GM23338 (cell line): Measurements from ENCODE around the gene KCNQ1OT1. TPM values are rescaled to one million over a fixed set of nuclear protein-coding genes. Genes with fewer than 3 reads are reported as not detected.

Experiments
- ATAC-seq: fragments of 200-7000 bp; cut with Tn5 transposase; 3 replicates; pipeline ENCODE4 v1.9.1; 2020
- DNase-seq: peaks from one replicate; pipeline ENCODE4 v3.0.0-alpha.2; 2015; ENCODE audit warnings: low spot score
- H2AFZ ChIP-seq: fragments of 200-600 bp; sonication (generic); 2 replicates; pipeline ENCODE4 v1.8.0; 2016; ENCODE audit warnings: antibody characterized with exemption, mild to moderate bottlenecking, moderate library complexity
- H3F3A ChIP-seq: fragments of 200-600 bp; sonication (generic); replicated peaks from 2 replicates; pipeline ENCODE4 v1.8.0; 2017; ENCODE audit warnings: antibody characterized with exemption, mixed run types, low read depth
- H3K27ac ChIP-seq: fragments of 200-600 bp; sonication (generic); 2 replicates; pipeline ENCODE4 v1.6.1; 2016; ENCODE audit warnings: low read depth
- H3K27me3 ChIP-seq: fragments of 200-600 bp; sonication (generic); 2 replicates; pipeline ENCODE4 v1.8.0; 2016; ENCODE audit warnings: mild to moderate bottlenecking, mixed run types, moderate library complexity; ENCODE audit not compliant: insufficient read depth
- H3K36me3 ChIP-seq: fragments of 200-600 bp; sonication (generic); 2 replicates; pipeline ENCODE4 v1.8.0; 2016; ENCODE audit warnings: mild to moderate bottlenecking; ENCODE audit not compliant: insufficient read depth
- H3K4me1 ChIP-seq: fragments of 200-600 bp; sonication (generic); 2 replicates; pipeline ENCODE4 v1.8.0; 2016; ENCODE audit warnings: mild to moderate bottlenecking, moderate library complexity; ENCODE audit not compliant: insufficient read depth
- H3K4me2 ChIP-seq: fragments of 200-600 bp; sonication (generic); 2 replicates; pipeline ENCODE4 v1.7.1; 2017; ENCODE audit warnings: mixed run types
- H3K4me3 ChIP-seq: fragments of 200-600 bp; sonication (generic); 2 replicates; pipeline ENCODE4 v1.6.1; 2016; ENCODE audit warnings: mixed run types
- H3K79me2 ChIP-seq: fragments of 200-600 bp; sonication (generic); replicated peaks from 2 replicates; pipeline ENCODE4 v1.8.0; 2017; ENCODE audit warnings: mild to moderate bottlenecking; ENCODE audit not compliant: insufficient read depth
- H3K9me2 ChIP-seq: fragments of 200-600 bp; sonication (generic); 2 replicates; pipeline ENCODE4 v1.8.0; 2017; ENCODE audit not compliant: insufficient read depth
- H4K20me1 ChIP-seq: fragments of 200-600 bp; sonication (generic); replicated peaks from 2 replicates; pipeline ENCODE4 v1.8.0; 2017; ENCODE audit warnings: mild to moderate bottlenecking; ENCODE audit not compliant: insufficient read depth
- H3K27ac Mint-ChIP-seq: 2 replicates; pipeline ENCODE4 v1.8.0; 2020; ENCODE audit warnings: inconsistent platforms, mild to moderate bottlenecking, moderate library complexity, mixed read lengths
- H3K27me3 Mint-ChIP-seq: 3 replicates; pipeline ENCODE4 v1.8.0; 2022; ENCODE audit warnings: low read depth, mild to moderate bottlenecking, moderate library complexity, mixed read lengths, inconsistent platforms; ENCODE audit not compliant: insufficient read depth, poor library complexity
- H3K36me3 Mint-ChIP-seq: 3 replicates; pipeline ENCODE4 v1.8.0; 2021; ENCODE audit warnings: low read depth, mild to moderate bottlenecking, inconsistent platforms, moderate library complexity, mixed read lengths
- H3K4me1 Mint-ChIP-seq: 3 replicates; pipeline ENCODE4 v1.8.0; 2020; ENCODE audit warnings: mild to moderate bottlenecking, inconsistent platforms, mixed read lengths
- H3K4me3 Mint-ChIP-seq: 3 replicates; pipeline ENCODE4 v1.8.0; 2021; ENCODE audit warnings: moderate library complexity, mild to moderate bottlenecking, inconsistent platforms, mixed read lengths
- H3K9me3 Mint-ChIP-seq: 3 replicates; pipeline ENCODE4 v1.8.0; 2020; ENCODE audit warnings: moderate library complexity, mild to moderate bottlenecking, inconsistent platforms, mixed read lengths
- EZH2 ChIP-seq: fragments of 200-600 bp; sonication (generic); IDR thresholded peaks from one replicate; pipeline ENCODE4 v1.8.0; 2017; ENCODE audit warnings: antibody characterized with exemption, mild to moderate bottlenecking, low read depth; ENCODE audit not compliant: unreplicated experiment
- JUNB ChIP-seq: IDR thresholded peaks from one replicate; pipeline ENCODE4 v1.6.1; 2016; ENCODE audit warnings: antibody characterized with exemption; ENCODE audit not compliant: unreplicated experiment
- POLR2AphosphoS5 ChIP-seq: IDR thresholded peaks from 2 replicates; pipeline ENCODE4 v1.6.1; 2016; ENCODE audit warnings: antibody characterized with exemption, low read depth
- STAT1 ChIP-seq: IDR thresholded peaks from one replicate; pipeline ENCODE4 v1.6.1; 2016; ENCODE audit warnings: antibody characterized with exemption; ENCODE audit not compliant: unreplicated experiment
- ZNF114 ChIP-seq: fragments of 250-450 bp; sonication (Bioruptor Pico); IDR thresholded peaks from 2 replicates; pipeline ENCODE4 v1.5.0; 2020; ENCODE audit warnings: mild to moderate bottlenecking, moderate library complexity
- polyA plus RNA-seq: library from polyadenylated mRNA; unstranded; fragments of >200 nt; fragmentation: Nextera tagmentation; extraction: Ambion mirVana; gene quantifications from 2 replicates; pipeline ENCODE4 v1.2.1, GENCODE V29; 2016
- total RNA-seq: library from RNA; depleted of rRNA; stranded (reverse); fragments of >200 nt; shearing (Covaris generic); gene quantifications from 2 replicates; pipeline ENCODE4 v1.2.3, GENCODE V29; 2014
- TF ChIP-seq, protein P1 (sequence below), 2 experiments: fragments of 200-600 bp in 1 of 2; sonication (generic) in 1 of 2; conservative IDR thresholded peaks; 2 replicates each; pipeline versions ENCODE4 v1.5.1 to v1.6.1; 2016 to 2017; ENCODE audit warnings: antibody characterized with exemption in 2 of 2, low read depth in 2 of 2, mild to moderate bottlenecking in 2 of 2, moderate library complexity in 1 of 2
- TF ChIP-seq, protein P2 (sequence below): IDR thresholded peaks from one replicate; pipeline ENCODE4 v1.6.1; 2018; ENCODE audit warnings: antibody characterized with exemption; ENCODE audit not compliant: unreplicated experiment

The KCNQ1OT1 gene
- total and polyA plus RNA-seq, 2 experiments from 2014 or later: 1.5 to 4.2 TPM

DNA sequence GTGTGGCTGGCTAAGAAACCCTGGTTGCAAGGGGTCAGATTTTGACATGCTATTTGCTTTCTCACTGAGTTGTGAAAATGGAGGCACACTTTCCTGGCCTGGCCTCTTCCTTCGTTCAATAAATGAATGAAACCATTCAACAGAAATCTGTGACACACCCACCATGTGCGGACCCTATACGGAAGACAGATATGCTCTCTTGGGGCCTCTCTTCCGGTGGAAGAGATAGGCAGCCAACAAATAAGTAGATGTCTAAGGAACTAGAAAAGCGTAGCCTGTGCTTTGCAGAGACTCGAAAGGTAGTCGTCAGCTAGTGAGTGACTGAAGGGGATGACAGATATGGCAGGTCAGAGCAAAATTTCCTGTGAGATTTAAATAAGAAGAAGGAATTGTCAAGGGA is 5.3 kb downstream of the KCNQ1OT1 start:
- Histone ChIP-seq H3K79me2 (peaks cover 87% of the 10 kb centered on the region), H3K36me3 (no peaks in the 10 kb centered on the region), H4K20me1 (peaks cover 10% of the 10 kb centered on the region), H3K27me3 (0 out of 2 replicates have a peak, but pooled peaks cover 4% of the 10 kb centered on the region), H3F3A (peaks cover 13% of the 10 kb centered on the region), H3K27ac (peak overlapping the region; percentile 95), H3K4me2 (peak overlapping the region; percentile 82), H3K9me2 (no peaks in the 10 kb centered on the region), H3K4me3 (peak overlapping the region; percentile 38; the same call in 1 of the 2 replicates), H2AFZ (no peak overlapping the region), H3K4me1 (peaks cover 71% of the 10 kb centered on the region)
- H3K4me1 Mint-ChIP-seq: peaks cover 84% of the 10 kb centered on the region
- ATAC-seq (no peak), DNase-seq (no peak)
- H3K27me3 Mint-ChIP-seq: peaks cover 31% of the 10 kb centered on the region
- TF ChIP-seq POLR2AphosphoS5: no peak
- no peak for TF ChIP-seq STAT1
- peaks cover 41% of the 10 kb centered on the region for H3K36me3 Mint-ChIP-seq
- H3K4me3 Mint-ChIP-seq: peak overlapping the region; percentile 55; the same call in 1 of the 3 replicates
- peaks cover 11% of the 10 kb centered on the region for H3K9me3 Mint-ChIP-seq
- peak overlapping the region; percentile 11 for H3K27ac Mint-ChIP-seq

DNA sequence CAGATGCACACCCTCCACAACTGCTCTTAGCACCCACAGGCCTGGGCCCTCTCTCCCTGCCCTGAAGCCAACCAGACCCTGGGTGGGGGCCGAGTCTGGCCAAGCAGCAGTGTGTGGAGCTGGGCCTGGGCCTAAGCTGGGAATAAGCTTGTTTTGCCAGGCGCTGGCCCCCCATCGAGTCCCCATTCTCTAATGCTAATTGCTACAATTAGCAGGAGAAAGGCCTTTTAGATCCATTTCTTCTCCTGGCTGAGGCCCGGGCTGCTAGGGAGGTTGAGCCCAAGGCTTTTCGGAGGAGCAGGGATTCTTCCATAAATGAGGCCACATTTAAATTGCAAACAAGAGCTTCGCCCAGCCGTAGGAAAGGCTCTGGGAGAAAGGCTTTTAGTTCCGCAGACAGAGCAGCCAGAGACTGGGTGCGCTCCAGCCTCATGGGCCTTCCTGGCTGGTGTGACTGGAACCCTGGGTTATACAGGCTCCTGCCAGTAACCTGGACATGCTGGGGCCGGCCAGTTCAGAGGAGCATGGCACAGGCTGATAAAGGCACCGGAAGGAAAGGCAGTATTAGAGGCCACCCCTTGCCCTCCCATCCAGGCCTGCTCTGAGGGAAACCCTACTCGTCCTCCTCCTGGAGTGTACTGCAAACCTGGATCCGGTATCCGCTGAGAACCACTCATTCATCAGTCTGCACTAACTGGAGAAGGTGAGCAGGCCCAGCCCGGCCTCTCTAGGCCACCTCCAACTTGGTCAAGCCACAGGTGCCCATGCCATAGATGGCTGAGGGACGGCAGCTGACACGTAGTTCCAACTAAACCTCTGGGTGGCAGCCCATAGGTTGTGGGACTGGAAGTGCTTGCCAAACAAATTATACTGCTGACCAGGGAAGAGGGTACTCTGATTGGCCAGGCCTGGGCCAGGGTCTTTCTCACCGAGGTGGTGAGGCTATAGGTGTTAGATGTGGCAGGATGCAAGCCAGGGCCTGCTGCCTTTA is 6.2 kb downstream of the KCNQ1OT1 start:
- Histone ChIP-seq H3K27me3 (no peaks in the 10 kb centered on the region), H3K79me2 (peaks cover 85% of the 10 kb centered on the region), H3F3A (peaks cover 13% of the 10 kb centered on the region), H3K4me1 (peaks cover 78% of the 10 kb centered on the region), H3K4me3 (peak overlapping the region; percentile 38), H3K27ac (peak overlapping the region; percentile 95), H3K36me3 (no peaks in the 10 kb centered on the region), H2AFZ (no peak overlapping the region), H3K9me2 (no peaks in the 10 kb centered on the region), H3K4me2 (peak overlapping the region; percentile 82), H4K20me1 (peaks cover 10% of the 10 kb centered on the region)
- Mint-ChIP-seq H3K27ac (peak overlapping the region; percentile 81), H3K4me3 (peak overlapping the region; percentile 55), H3K4me1 (peaks cover 91% of the 10 kb centered on the region), H3K36me3 (peaks cover 34% of the 10 kb centered on the region), H3K9me3 (peaks cover 5% of the 10 kb centered on the region), H3K27me3 (peaks cover 27% of the 10 kb centered on the region)
- peak; percentile 83 for ATAC-seq
- peak; percentile 98 for DNase-seq
- no peak for TF ChIP-seq STAT1
- no peak for TF ChIP-seq JUNB
- TF ChIP-seq EZH2: no peak
- TF ChIP-seq, protein P1, sequence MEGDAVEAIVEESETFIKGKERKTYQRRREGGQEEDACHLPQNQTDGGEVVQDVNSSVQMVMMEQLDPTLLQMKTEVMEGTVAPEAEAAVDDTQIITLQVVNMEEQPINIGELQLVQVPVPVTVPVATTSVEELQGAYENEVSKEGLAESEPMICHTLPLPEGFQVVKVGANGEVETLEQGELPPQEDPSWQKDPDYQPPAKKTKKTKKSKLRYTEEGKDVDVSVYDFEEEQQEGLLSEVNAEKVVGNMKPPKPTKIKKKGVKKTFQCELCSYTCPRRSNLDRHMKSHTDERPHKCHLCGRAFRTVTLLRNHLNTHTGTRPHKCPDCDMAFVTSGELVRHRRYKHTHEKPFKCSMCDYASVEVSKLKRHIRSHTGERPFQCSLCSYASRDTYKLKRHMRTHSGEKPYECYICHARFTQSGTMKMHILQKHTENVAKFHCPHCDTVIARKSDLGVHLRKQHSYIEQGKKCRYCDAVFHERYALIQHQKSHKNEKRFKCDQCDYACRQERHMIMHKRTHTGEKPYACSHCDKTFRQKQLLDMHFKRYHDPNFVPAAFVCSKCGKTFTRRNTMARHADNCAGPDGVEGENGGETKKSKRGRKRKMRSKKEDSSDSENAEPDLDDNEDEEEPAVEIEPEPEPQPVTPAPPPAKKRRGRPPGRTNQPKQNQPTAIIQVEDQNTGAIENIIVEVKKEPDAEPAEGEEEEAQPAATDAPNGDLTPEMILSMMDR (conservative IDR thresholded peaks at IDR 0.05; ENCODE audit: low read depth in 2 of 2): peak in 1 of 2 experiments; percentile 23; a peak in 3 of 4 replicates
- peak; percentile 51 for TF ChIP-seq POLR2AphosphoS5
- TF ChIP-seq, protein P2, sequence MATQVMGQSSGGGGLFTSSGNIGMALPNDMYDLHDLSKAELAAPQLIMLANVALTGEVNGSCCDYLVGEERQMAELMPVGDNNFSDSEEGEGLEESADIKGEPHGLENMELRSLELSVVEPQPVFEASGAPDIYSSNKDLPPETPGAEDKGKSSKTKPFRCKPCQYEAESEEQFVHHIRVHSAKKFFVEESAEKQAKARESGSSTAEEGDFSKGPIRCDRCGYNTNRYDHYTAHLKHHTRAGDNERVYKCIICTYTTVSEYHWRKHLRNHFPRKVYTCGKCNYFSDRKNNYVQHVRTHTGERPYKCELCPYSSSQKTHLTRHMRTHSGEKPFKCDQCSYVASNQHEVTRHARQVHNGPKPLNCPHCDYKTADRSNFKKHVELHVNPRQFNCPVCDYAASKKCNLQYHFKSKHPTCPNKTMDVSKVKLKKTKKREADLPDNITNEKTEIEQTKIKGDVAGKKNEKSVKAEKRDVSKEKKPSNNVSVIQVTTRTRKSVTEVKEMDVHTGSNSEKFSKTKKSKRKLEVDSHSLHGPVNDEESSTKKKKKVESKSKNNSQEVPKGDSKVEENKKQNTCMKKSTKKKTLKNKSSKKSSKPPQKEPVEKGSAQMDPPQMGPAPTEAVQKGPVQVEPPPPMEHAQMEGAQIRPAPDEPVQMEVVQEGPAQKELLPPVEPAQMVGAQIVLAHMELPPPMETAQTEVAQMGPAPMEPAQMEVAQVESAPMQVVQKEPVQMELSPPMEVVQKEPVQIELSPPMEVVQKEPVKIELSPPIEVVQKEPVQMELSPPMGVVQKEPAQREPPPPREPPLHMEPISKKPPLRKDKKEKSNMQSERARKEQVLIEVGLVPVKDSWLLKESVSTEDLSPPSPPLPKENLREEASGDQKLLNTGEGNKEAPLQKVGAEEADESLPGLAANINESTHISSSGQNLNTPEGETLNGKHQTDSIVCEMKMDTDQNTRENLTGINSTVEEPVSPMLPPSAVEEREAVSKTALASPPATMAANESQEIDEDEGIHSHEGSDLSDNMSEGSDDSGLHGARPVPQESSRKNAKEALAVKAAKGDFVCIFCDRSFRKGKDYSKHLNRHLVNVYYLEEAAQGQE: no peak
- TF ChIP-seq ZNF114 (CRISPR knock-in tag): peak; percentile 36; the same call in 1 of the 2 replicates
